NCI-H1105 treated with DMSO at 0.1 percent for 48 hours (cell line): ENCODE data around the gene VSIG10L2.
"Not testable (repeated sequence)": the region's sequence is repeated elsewhere in the genome, so short reads cannot be mapped to it uniquely, and the experiment has no call there.

Source experiments
- DNase-seq: peaks from one replicate; lab custom pipeline; 2025; lab: John Stamatoyannopoulos, UW

VSIG10L2 gene

DNA sequence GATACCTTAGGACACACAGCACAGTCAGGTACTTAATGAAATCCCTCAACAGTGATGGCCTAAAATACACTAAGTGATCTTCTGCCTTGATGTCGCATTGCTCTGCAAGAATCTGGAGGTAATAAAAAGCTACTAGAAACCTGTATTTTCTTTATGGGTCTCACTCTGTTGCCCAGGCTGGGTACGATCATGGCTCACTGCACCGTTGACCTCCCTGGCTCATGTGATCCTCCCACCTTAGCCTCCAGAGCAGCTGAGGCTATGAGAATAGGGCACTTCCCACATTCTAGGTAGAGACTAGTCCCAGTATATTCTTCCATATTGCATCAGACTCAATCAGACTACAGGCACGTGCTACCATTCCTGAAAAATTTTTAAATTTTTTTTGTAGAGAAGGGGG lies 21.7 kb downstream of the VSIG10L2 start:
- no peak for DNase-seq

DNA sequence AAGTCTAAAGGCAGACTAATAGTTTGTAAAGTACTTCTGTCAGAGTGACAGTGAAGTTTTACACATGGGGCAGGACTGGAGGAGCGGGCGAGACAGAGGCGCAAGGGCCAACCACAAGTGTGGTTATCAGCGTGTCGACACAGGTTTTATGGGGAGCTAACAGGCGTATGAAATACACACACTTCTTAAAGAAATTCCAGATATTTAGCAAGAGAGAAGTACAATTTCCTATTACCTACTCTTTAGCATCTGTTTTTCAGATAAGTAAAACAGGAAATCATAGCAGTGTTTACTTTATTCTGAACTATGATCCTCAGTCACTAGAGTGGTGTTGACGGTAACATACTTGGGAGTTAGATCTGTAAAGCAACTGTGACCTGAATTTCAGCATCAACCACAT lies 22.5 kb downstream of the VSIG10L2 start:
- DNase-seq = no peak

DNA sequence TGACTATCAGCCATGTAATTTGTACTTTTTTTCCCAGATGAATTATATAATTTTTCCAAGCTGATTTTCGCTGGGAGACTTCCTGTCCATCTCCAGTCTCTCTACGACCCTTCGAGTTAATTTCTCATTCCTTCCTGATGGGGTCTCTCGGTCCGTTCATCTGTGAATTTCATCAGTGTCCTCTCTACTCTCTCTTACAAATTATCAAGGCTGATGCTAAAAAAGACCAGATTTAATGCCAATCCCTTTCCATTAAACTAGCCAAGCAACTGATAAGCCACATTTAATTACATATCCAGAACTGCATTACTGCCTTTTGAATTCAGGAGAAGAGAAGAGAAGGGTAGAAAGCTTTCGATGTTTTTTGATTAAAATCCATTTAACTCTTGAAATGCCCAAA lies 25.8 kb downstream of the VSIG10L2 start:
- DNase-seq = no peak

DNA sequence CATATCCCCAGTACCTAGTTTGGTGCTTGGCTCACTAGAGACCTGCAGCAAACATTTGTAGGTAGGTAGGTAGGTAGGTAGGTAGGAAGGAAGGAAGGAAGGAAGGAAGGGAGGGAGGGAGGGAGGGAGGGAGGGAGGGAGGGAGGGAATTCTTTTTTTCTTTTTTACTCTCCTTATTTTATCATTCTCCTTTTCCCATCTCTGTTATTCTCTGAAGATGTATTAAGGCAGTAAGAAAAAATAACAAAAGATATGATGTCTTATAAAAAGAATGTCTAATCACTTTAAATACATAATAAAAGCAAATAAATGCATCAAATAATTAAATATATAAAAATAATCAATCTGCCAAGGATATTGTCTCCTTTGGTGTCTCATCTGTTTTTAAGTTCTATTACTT lies 28.4 kb downstream of the VSIG10L2 start:
- DNase-seq = no peak

DNA sequence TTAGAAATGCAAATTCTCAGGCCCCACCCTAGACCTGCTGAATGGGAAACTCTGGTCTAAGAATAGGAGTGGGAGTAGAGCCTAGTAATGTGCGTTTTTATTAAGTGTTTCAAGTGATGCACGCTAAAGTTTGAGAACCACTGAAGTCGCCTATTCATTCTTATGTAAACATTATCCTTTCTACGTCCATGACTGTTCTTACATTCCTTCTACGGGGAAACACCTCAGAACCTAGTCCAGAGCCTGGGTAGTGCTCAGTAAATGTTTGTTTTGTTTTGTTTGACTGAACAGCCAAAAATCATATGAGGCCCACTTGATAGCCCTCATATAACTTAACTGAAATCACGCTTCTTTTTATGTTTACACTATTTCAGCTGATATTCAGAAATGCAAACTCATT lies 29.8 kb downstream of the VSIG10L2 start:
- no peak for DNase-seq

DNA sequence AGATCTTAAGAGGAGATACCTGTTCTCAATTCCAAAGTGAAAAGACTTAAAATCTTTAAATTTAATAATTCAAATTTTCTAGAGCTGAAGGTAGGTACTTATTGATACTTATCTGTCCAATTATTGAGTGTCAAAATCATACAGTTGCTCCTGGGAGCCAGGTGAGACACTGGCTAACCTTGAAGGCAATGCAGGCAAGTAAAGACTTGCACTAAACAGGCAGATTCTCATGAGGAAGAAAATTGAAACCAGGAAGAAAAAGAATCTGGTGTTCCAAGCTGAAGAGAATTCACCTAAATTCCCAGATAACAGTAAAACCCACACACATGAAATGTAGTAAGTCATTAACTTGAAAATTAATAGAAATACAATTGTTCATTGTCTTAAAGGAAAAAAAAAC lies 30.3 kb downstream of the VSIG10L2 start:
- DNase-seq = no peak

DNA sequence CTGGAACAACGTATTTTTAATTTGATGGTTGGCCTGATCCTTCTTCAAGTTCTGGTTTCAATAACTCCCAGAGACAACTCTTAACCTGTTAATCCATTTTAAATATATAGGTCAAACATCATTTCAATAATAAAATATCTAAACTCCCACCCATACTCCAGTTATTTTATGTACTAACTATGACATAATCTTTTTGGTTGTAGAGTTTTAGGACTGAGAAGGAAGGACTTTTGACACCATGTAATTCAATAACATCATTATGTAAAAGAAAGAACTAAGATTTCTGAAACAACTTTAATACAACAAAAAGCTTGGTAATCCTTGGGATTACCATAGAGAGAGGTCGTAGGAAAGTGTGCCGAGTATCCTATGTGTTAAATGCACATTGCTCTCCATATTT lies 31.5 kb downstream of the VSIG10L2 start:
- no peak for DNase-seq

DNA sequence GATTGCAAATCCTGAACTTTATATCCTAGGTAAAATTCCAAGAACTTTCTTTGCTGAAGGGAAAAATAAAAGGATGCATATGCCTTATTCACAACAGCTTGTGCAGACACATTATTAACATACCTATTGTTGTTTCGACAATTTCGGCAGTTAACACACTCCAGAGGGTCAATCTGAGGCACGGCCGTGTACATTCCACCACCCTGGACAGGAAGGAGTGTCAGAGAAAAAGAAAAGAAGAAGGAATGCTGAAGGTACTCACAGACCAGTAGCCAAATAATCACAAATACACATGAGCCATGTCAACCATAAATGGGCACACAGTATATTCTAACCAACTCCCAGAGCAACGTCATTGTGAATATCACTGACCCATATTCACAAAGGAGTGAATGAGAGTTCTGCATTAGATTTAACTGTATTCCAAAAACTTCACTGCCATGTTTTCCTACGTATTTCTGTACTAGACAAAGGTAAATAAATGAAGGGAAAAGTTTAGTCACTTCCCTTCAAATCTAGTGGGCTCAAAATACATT lies 32.4 kb downstream of the VSIG10L2 start:
- no peak for DNase-seq

DNA sequence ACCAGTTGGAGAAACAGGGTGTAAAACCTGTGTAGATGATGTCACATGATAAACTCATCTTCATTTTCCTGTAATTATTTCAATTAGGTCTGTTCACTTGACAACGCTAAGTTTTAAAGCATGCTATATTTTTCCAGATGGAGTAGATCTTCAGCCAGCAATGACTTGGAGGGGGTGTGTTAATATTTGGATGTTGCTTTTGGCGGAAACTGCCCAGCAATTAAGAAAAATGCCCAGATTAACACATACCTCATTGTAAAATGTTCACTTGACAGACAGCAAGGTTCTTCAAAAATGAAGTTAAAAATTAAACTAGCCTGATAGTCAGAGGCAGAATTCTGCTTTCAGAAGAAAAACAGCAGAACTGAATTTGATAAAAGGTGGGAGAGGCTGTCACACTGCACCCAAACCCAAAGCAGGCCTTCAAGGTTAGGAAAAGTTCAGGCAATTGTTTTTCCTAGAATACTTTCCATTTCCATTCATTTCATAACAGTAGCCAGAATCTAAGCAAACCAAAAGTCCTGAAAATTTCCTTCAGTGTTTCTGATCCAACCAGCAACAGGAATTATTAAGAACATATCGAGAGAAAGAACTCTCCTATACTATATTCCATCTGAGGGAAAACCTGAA lies 33.0 kb downstream of the VSIG10L2 start:
- DNase-seq = no peak

DNA sequence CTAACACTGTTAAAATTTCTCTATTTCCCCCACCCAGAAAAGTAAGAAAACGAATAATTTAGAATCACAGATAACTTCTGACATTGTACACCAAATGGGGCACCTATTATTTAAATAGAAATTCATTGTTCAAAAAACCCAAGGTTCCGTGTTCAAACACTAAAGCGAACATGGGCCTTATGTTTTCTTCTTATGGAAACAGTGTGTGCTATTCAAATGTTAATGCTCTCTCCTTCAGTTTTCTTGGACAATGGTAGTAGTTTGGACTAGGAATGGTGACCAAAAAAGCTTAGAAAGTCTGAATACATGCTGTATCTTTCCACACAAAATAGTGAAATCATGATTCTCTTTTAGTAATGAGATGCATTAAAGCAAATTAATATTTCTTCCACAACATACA lies 33.7 kb downstream of the VSIG10L2 start:
- no peak for DNase-seq

DNA sequence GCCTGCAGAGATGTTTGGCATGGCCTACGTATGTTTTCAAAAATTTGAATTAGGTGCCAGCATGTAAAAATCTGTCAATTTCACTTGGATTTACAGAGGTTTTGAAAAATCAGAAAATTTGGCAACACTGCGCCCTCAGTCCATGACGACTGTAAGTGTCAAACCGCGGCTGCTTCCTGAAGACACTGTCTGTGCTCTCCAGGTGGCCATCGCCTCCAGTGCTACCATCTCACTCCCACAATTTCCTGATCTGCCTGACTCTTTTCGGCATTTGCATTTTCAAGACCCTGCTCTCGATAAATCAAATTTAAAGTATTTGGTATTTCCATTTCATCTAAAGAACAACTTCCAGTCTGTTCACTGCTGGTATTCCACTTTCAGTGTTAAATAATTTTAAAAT lies 34.6 kb downstream of the VSIG10L2 start:
- DNase-seq = no peak

DNA sequence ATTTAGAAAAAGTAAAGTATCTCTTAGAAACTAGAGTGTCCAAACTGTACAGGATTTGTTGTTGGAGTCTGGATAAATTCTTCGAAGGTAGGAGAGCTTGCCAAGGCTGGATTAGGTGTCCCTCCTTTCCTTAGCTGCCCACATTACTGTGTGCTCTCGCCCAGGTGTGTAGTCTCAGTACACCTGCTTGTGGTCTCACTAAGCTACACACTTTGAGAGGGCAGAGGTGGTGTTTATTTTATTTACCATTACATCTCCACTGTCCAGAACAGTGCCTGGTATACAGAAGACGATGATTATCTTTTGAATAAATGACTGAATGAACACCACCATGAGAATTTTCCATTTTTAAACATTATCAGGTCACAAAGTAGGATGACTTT lies 36.5 kb downstream of the VSIG10L2 start:
- DNase-seq = no peak

DNA sequence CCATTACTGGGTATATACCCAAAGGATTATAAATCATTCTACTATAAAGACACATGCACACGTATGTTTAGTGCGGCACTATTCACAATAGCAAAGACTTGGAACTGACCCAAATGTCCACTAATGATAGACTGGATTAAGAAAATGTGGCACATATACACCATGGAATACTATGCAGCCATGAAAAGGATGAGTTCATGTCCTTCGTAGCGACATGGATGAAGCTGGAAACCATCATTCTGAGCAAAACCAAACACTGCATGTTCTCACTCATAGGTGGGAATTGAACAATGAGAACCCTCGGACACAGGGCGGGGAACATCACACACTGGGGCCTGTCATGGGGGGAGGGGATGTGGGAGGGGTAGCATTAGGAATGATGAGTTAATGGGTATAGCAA lies 40.1 kb downstream of the VSIG10L2 start:
- DNase-seq = not testable (repeated sequence)

DNA sequence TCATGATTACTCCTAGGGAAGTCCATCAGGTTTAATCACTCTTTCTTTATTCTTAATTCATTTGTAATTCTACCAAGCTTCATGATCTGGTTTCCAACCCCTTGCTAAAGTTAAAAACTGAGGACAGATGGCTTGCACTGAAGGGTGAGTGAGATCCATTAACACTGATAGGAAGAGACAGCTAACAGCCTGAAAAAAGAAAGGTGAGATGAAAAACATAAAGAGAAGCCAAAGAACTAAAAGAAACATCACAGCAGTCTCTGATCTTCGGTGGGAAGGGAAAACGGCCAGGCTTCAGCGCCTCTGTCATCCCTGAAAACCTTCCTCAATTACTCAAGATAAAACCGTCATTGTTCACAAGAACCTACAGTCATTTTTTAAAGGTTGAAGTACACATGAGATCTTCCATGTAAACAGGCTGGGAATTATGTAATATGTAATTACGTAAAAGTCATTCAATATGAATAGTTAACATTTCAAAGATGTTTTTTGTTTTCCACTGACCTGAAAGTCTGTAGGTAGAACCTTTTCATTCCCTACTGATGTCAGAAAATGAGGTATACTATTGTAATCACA lies 41.3 kb downstream of the VSIG10L2 start:
- DNase-seq = no peak

DNA sequence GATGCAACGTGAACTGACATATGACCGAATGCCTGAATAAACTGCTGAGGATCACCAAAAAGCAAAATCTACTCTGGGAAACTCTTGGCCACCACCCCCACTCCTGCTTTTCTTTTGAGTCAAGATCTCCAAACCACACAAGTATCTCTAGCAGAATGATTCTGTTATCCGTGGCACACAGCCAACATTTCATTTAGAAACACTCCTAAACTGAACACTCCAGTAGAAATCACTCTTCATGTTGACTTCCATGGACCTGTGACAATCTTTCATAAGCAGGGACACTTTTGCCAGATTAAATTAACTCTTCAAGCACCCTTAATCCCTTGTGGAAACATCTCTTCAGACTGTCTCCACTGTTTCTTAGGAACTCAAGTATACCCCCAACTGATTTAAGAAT lies 44.4 kb downstream of the VSIG10L2 start:
- DNase-seq = peak; percentile 57

DNA sequence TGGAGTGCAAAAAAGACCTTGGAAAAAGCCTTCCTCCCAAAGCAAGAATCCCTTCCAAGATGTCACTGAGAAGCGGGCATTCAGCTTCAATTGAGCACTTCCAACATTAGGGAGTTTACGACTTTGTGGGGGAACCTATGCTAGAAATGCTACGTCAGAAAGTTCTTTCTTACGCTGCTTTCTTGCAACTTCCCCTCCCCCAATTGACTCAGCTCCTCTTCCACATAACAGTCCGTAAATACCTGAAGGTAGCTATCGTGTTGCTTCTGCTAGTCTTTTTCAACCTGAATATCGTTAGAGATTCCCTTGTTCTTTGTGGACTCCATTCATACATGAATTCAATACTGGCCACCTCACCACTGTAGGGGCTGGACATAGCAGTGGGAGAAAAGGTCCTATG lies 47.0 kb downstream of the VSIG10L2 start:
- no peak for DNase-seq

DNA sequence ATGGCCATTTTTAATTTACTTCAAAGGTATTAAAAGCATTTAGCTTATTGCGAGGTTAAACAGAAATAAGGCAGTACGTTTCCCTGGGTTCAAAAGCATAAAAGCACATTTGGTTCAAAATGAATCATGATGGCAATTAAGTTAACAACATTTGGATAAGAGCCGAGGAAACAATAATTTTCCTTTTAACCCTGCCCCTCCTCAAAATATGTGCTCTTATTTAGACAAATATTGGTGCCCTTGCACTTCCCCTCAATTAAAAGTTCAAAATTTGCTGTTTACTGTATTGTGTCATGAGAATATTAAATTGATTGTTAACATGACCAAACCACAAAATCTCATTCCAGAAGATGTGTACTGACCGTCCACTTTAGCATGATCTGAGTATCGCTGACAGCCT lies 48.7 kb downstream of the VSIG10L2 start:
- DNase-seq = no peak

DNA sequence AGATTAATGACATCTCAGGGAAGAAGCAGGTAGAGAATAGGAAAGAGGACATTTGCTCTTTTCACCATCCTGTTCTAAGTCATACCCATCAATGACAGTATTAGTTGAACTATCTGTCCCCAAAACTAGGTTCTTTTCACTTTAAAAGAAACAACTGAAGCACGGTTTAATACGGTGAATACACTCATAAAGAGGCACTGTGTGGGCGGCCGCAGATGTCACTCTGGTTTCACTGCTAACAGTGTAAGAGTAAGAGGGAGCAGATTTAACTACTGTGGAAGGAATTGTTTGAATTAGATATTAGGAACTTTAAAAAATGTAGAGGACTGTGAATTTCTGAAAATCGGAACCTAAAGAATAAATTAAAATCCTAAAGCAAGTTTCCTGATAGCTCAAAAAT lies 49.5 kb downstream of the VSIG10L2 start:
- DNase-seq = no peak

DNA sequence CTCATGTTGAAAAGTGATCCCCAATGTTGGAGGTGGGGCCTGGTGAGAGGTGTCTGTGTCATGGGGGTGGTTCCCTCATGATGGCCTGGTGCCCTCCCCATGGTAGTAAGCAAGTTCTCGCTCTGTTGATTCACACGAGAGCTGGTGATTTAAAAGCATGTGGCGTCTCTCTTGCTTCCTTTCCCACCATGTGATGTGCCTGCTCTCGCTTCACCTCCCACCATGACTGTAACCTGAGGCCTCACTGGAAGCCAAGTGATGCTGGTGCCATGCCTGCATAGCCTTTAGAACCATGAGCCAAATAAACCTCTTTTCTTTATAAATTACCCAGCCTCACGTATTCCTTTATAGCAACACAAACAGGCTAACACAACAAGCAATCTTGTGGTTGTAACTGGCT lies 52.4 kb downstream of the VSIG10L2 start:
- DNase-seq = no peak

DNA sequence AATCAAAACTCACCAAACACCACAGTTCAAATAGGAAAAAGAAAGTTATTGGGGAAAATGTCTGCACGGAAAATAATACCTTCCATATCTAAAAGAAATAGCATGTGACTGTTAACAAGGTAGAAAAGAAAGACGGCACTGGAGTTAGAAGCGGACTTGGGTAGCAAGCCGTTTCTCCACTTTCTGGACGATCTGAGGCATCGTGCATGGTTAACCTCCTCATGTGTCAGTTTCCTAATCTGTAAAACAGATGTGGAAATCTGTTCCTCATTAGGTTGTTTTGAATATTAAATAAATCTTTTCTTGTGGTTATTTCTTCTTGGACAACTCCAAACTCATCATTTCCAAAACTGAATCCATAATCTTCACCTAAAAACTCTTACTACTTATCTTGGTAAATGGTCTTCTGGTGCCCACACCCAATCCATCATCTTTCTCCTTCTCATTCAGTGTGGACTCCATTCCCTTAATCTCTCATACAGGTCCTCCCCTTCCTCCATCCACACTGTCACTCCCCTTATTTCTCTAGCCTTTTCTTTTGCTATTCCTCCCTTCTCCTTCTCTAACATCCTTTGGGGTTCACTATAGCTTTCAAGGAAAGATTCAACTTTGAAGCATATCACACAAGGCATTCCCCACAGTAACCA lies 53.5 kb downstream of the VSIG10L2 start:
- DNase-seq = no peak

DNA sequence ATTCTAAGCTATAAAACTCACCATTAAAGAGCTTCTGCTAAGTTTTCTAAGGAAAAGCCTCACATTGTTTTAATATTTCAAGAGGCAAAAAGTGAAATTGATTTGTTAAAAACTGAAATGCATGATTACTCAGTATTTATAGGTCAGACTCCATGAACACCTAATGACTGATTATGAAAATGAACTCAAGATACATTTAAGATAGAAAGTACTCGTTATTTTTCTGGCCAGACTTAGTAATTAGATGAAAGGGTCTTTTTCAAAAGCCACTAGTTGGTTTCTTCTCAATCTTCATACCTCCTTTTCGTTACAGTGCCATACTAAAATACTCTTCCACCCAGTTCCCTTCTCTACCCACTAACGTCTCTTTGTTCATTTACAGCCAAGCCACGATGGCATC lies 56.3 kb downstream of the VSIG10L2 start:
- no peak for DNase-seq
